GM12892 (cell line): ENCODE results near the gene BNIP5.

Source experiments
- POLR2A ChIP-seq: IDR thresholded peaks from 2 replicates; pipeline ENCODE4 v1.6.1; 2011; ENCODE audit warnings: low read depth, low read length, control low read depth
- POLR2AphosphoS5 ChIP-seq: IDR thresholded peaks from 2 replicates; pipeline ENCODE4 v1.6.1; 2011; ENCODE audit warnings: low read depth, low read length, control low read depth
- TAF1 ChIP-seq: IDR thresholded peaks from 2 replicates; pipeline ENCODE4 v1.6.1; 2011; ENCODE audit warnings: low read depth, mild to moderate bottlenecking, control low read depth, low read length, borderline replicate concordance

DNA sequence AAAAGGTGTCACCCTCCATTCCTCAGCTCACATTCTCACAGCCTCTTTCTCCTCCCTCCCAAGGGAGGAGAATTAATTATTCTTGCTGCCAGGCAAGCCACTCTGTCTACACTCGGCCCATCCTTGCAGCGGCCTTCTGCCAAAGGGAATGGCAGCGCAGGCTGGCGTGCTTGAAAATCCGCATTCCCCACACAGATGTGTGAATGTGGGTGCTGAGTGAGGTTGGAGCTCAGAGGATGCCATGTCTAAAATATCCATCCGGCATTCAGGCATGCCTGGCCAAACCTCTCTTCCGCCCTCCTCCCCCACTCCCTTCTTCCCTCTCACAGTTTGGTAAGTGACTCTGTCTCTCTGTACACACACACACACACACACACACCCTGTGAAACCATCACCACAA, 39.2 kb downstream of the BNIP5 start:
- no peak for TF ChIP-seq TAF1
- TF ChIP-seq POLR2AphosphoS5, result no peak
- no peak for TF ChIP-seq POLR2A
